ENCODE data around the gene PPIA.
"Not testable (repeated sequence)": the region's sequence is repeated elsewhere in the genome, so short reads cannot be mapped to it uniquely, and the experiment has no call there.

The PPIA gene

GRCh38 chr7:44791278-44792219 lies 4.9 kb upstream of the PPIA start:
- DNase-seq, result no peak

DNA sequence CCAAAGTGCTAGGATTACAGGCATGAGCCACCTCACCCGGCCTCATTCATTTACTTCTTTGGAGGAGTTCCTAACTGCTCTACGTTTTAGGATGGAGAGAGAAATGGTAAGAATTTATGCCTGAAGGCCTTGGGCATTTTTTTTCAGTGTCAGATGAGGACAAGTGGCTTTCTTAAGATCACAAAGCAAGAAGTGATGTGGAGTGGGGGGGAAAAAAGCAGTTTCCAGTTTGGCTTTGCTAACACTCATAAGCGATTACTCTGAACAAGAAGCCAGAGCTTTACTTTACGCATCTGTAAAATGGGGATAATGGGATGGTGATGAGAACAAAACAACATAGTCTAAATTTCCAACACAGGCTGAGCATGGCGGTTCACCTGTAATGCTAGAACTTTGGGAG lies 2.6 kb upstream of the PPIA start:
- DNase-seq, result no peak

- DNase-seq, result no peak
Observed at GRCh38 chr7:44794331-44794730, 2.1 kb upstream of the PPIA start.

GRCh38 chr7:44796034-44796503 lies 412 bp upstream of the PPIA start:
- no peak for DNase-seq

DNA sequence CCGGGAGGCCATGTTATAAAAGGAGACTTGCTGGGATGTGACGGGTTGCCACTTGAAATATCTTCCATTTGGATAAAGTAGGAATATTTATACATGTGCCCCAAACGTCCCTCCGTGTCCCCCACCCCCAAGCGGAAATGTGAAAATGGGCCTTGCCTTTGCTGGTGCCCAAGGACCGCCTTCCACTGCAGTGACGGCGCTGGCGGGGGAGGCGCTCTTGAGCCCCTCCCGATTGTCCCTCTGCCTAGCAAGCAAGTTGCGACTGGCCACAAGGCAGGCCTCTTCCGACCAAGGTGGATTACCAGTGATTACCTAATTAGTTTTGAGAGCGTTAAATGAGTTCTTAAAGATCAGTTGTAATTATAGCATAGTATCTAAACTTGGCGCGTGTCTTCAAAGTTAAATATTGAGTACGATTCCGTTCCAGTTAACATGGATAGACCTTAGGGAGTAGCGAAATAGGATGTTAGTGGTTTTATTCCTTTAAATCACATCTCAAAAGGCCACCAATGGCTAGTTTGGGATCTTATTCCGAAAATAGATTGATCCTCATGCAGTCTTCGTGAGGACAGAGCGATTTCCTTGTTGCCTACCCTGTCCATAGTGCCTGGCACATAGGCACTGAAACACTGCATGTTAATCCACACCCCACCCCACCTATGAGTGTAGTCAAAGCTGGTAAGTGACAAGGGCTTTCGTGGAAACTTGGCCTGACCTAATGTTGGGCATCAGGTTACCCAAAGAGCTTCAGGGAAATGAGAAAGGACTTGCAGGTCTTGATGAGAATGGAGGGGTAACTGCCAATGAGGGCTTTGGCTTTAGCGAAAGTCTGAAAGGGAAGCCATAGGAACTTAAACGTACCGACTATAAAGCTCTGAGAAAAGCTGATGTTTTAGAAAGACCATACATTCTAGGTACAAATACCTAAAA lies 1.1 kb downstream of the PPIA start:
- peak; percentile 87 for DNase-seq

GRCh38 chr7:44798649-44799305 lies 2.3 kb downstream of the PPIA start:
- no peak for DNase-seq

GRCh38 chr7:44799939-44800338 lies 3.5 kb downstream of the PPIA start:
- no peak for DNase-seq

GRCh38 chr7:44801890-44802289 lies 5.4 kb downstream of the PPIA start:
- DNase-seq, result no peak

DNA sequence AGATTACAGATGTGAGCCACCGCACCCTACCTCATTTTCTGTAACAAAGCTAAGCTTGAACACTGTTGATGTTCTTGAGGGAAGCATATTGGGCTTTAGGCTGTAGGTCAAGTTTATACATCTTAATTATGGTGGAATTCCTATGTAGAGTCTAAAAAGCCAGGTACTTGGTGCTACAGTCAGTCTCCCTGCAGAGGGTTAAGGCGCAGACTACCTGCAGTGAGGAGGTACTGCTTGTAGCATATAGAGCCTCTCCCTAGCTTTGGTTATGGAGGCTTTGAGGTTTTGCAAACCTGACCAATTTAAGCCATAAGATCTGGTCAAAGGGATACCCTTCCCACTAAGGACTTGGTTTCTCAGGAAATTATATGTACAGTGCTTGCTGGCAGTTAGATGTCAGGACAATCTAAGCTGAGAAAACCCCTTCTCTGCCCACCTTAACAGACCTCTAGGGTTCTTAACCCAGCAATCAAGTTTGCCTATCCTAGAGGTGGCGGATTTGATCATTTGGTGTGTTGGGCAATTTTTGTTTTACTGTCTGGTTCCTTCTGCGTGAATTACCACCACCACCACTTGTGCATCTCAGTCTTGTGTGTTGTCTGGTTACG lies 6.0 kb downstream of the PPIA start:
- peak; percentile 20 for DNase-seq

GRCh38 chr7:44803828-44804519 lies 7.5 kb downstream of the PPIA start:
- not testable (repeated sequence) for DNase-seq

DNA sequence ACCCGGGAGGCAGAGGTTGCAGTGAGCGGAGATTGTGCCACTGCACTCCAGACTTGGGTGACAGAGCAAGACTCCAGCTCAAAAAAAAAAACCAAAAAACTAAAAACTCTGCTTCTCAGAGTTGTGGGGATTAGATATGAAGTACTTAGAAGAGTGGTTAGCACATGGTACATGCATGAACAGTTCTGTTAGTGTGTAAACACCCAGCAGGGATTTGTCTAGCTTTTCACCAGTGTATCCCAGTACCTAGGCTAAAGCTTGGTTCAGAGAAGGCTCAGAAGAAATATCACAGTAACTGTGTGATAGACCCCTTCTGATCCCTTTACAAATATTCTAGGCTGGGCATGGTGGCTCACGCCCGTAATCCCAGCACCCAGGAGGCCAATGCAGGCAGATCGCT lies 9.5 kb downstream of the PPIA start:
- DNase-seq, result no peak

DNA sequence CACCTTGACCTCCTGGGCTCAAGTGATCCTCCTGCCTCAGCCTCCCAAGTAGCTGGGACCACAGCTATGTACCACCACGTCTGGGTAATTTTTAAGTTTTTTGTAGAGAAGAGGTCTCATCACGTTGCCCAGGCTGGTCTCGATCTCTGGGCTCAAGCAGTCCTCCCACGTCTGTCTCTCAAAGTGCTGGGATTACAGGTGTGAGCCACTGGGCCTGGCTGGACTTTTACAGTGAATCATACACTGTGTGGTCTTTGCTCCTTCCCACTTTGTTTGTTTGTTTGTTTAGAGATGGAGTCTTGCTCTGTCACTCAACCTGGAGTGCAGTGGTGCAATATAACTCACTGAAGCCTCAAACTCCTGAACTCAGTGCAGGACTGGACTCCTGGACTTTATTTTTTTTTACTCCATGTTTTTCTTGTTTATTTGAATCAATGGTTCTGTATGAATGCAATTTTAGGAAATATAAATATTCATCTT lies 12.5 kb downstream of the PPIA start:
- no peak for DNase-seq

DNA sequence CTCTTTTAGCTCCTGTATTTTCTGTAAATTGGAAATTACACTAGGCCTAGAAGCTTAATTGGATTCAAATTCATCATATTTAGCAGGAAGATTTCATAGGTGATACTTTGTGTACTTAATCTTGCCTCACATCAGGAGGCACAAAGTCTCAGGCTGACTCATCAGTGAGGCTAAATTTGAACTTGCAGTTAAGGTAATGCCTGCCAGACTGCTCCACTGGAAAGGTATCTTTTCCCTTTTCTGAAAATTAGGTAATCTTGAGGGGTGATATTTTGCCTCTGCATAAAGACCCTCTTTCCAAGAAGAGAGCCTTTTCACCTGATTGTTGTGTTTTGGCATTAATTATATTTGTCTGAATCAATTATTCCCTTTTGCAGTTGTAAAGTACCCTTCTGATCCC lies 14.6 kb downstream of the PPIA start:
- DNase-seq, result no peak

DNA sequence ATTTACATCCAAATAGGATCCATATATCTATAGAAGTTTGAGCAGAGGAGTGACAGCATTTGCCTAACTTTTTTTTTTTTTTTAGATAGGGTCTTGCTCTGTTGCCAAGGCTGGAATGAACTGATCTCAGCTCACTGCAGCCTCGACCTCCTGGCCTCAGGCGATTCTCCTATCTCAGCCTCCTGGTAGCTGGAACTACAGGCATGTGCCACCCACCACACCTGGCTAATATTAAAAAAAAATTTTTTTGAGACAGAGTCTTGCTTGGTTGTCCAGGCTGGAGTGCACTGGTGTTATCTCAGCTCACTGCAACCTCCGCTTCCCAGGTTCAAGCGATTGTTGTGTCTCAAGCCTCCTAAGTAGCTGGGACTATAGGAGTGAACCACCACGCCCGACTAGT lies 15.1 kb downstream of the PPIA start:
- DNase-seq, result no peak

DNA sequence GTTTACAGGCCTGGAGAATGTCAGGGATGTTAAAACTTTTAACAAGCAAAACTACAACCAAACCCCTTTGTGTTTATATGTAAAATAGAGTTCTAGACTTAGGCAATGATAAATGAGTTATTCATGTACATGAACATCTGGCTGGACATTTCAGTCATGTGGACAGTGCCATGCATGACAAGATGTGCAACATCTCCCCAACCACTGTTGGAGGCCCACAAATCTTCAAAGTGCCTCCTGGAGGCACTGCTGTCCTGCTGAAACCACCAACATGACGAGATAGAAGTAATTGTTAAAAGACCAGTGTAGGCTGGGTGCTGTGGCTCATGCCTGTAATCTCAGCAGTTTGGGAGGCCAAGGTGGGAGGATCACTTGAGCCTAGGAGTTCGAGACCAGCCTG lies 18.4 kb downstream of the PPIA start:
- no peak for DNase-seq

DNA sequence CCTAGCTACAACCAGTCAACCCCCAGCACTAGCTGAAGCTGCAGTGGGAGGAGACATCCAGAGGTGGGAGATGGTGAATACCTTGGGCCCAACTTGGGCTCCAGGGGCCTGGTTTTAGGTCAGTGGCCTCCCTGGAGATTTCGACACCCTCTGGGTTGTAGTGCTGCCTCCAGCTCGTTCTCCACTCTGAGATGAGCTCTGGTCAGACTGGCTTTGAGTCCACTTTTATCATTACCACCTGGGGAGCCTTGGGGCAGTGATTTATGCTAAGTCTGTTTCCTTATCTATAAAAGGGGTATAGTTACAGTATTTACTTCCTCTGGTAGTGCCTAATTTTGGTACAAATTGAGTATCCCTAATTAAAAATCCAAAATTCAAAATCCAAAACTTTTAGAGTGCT lies 22.8 kb downstream of the PPIA start:
- DNase-seq, result no peak

GRCh38 chr7:44823255-44823781 lies 26.8 kb downstream of the PPIA start:
- no peak for DNase-seq

DNA sequence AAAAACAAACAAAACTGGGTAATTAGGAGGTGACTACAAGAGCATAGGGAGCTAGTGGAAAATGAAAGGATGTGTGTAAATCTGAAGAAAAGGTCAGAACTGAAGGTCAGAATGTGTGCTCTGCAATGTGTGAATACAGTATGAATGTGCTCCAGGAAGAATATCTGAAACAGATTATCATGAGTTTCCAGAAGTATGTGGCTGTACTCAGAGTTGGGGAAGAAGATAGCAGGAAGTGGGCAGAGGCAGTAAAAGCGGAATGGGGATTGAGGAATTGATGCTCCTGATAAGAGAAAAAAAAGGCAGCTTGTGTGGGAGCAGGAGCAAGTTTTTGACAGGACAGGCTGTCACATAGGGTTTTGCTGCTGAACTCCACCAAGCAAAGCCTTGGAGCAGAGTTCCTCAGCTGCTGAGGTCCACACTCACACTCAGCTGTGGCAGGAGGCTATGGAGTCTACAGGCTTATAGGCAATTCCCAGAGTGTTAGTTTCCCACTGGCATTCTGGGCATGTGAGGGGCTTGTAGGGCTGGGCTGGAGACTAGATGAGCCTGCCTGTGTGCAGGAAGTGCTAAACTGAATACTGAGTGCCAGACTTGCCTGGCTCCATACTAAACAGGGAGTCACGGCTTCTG lies 28.5 kb downstream of the PPIA start:
- no peak for DNase-seq

GRCh38 chr7:44827567-44827966 lies 31.1 kb downstream of the PPIA start:
- DNase-seq, result no peak

DNA sequence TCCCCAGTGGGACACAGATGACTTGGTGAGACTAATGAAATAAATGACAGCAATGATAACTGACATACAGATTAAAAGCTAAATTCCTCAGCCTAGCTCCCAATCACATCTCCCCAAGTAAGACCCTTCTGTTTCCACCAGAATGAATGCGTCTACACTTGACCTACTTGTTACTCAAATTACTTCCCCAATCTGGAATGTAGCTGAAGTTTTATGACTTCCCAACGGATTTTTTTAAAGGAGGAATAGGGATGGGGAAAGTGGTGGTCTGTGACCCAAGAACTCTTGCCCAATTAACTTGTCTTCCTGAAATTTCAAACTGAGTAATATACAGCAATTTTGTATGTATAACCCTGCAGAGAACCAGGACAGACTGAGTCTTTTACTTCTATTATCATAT lies 42.3 kb downstream of the PPIA start:
- DNase-seq, result no peak

GRCh38 chr7:44842675-44843074 lies 46.2 kb downstream of the PPIA start:
- DNase-seq, result peak; percentile 74

All from NCI-H82 (cell line).